ENCODE measurements around the gene GNB1.

DNA sequence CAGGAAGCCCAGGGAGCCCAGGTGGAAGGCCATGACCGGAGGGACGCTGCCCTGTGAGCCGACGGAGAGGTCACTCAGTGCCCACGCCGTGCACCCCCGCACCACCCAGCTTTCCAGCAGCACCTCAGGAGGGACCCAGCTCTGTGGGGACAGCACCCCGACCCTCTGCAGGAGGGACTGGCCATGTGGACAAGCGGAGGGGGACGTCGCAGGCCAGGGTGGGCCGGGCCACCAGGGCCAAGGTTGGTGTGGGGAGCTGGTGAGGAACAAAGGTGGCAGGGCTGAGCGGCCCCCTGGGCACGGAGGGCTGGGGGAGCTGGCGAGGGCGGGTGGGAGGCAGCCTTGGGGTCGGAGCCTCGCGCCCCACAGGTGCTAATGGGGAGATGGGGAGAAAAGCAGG is 135.5 kb downstream of the GNB1 start:
- TF ChIP-seq POLR2A (IDR thresholded peaks at IDR 0.05) = no peak
- TF ChIP-seq, protein P1, sequence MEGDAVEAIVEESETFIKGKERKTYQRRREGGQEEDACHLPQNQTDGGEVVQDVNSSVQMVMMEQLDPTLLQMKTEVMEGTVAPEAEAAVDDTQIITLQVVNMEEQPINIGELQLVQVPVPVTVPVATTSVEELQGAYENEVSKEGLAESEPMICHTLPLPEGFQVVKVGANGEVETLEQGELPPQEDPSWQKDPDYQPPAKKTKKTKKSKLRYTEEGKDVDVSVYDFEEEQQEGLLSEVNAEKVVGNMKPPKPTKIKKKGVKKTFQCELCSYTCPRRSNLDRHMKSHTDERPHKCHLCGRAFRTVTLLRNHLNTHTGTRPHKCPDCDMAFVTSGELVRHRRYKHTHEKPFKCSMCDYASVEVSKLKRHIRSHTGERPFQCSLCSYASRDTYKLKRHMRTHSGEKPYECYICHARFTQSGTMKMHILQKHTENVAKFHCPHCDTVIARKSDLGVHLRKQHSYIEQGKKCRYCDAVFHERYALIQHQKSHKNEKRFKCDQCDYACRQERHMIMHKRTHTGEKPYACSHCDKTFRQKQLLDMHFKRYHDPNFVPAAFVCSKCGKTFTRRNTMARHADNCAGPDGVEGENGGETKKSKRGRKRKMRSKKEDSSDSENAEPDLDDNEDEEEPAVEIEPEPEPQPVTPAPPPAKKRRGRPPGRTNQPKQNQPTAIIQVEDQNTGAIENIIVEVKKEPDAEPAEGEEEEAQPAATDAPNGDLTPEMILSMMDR (IDR thresholded peaks at IDR 0.05) = no peak

Data from adrenal gland (tissue), 5 donors.